ENCODE data around the gene ACSF3.

ACSF3 gene

GRCh38 chr16:89178453-89179147 lies 84.9 kb downstream of the ACSF3 start:
- Histone ChIP-seq H3K4me3 (ENCODE audit: low read depth, low read length) (no peak overlapping the region), H3K9me3 (ENCODE audit: control insufficient read depth, insufficient read depth, low read depth, low read length) (no peaks in the 10 kb centered on the region), H3K4me1 (ENCODE audit: control insufficient read depth, insufficient read depth, low read length) (no peaks in the 10 kb centered on the region), H3K36me3 (ENCODE audit: control insufficient read depth in 2 of 2, insufficient read depth in 1 of 2, low read length in 2 of 2) (no peaks in the 10 kb centered on the region), H3K27ac (ENCODE audit: extremely low read depth, low read depth, low read length) (no peak overlapping the region)
- CTCF ChIA-PET: interaction anchor here (0.6 kb wide), 1 partner anchor 231 kb away, joined by 3 read pairs; no protein-coding TSS in a partner anchor
- TF ChIP-seq ZNF341 (tag by site-specific recombination; IDR thresholded peaks at IDR 0.05; ENCODE audit: low read depth) (no peak), ZIC2 (tag by site-specific recombination; IDR thresholded peaks at IDR 0.05) (peak; percentile 57; the same call in 1 of the 2 replicates)
- POLR2A ChIA-PET: no interaction called here

GRCh38 chr16:89179148-89179484 lies 85.5 kb downstream of the ACSF3 start:
- no peak overlapping the region for H3K27ac ChIP-seq (ENCODE audit: extremely low read depth, low read depth, low read length)
- ChIA-PET CTCF (no interaction called here), POLR2A (no interaction called here)
- no peaks in the 10 kb centered on the region for H3K9me3 ChIP-seq (ENCODE audit: control insufficient read depth, insufficient read depth, low read depth, low read length)
- H3K36me3 ChIP-seq (ENCODE audit: control insufficient read depth in 2 of 2, insufficient read depth in 1 of 2, low read length in 2 of 2): no peaks in the 10 kb centered on the region
- no peak for TF ChIP-seq ZBTB17 (tag by site-specific recombination; IDR thresholded peaks at IDR 0.05)
- TF ChIP-seq ZNF394 (tag by site-specific recombination; IDR thresholded peaks at IDR 0.05; ENCODE audit: borderline replicate concordance): no peak
- 0 out of 2 replicates have a peak, but pooled peaks have one; percentile 18 for TF ChIP-seq ZFHX2 (tag by site-specific recombination; conservative IDR thresholded peaks at IDR 0.05)
- TF ChIP-seq ZNF221 (tag by site-specific recombination; IDR thresholded peaks at IDR 0.05; ENCODE audit: borderline replicate concordance): no peak
- TF ChIP-seq ZNF280D (tag by site-specific recombination; IDR thresholded peaks at IDR 0.05): no peak
- TF ChIP-seq EGR2 (tag by site-specific recombination; IDR thresholded peaks at IDR 0.05; ENCODE audit: low read depth): 0 out of 2 replicates have a peak, but pooled peaks have one; percentile 6
- H3K4me3 ChIP-seq (ENCODE audit: low read depth, low read length): no peak overlapping the region
- no peaks in the 10 kb centered on the region for H3K4me1 ChIP-seq (ENCODE audit: control insufficient read depth, insufficient read depth, low read length)

- no peak for TF ChIP-seq SETDB1 (IDR thresholded peaks at IDR 0.05; ENCODE audit: insufficient read length, low read length)
- TF ChIP-seq ZNF426 (tag by site-specific recombination; IDR thresholded peaks at IDR 0.05): no peak
- TF ChIP-seq ZNF518A (tag by site-specific recombination; conservative IDR thresholded peaks at IDR 0.05; ENCODE audit: low read depth): no peak
- no peak for TF ChIP-seq ZNF561 (tag by site-specific recombination; IDR thresholded peaks at IDR 0.05; ENCODE audit: borderline replicate concordance)
- TF ChIP-seq ZNF23 (tag by site-specific recombination; IDR thresholded peaks at IDR 0.05; ENCODE audit: borderline replicate concordance): no peak
- no peak for TF ChIP-seq ZNF585B (tag by site-specific recombination; IDR thresholded peaks at IDR 0.05)
- TF ChIP-seq ZNF157 (tag by site-specific recombination; IDR thresholded peaks at IDR 0.05): no peak
- no peak for TF ChIP-seq ZNF248 (tag by site-specific recombination; IDR thresholded peaks at IDR 0.05)
- no peak for TF ChIP-seq ZNF623 (tag by site-specific recombination; IDR thresholded peaks at IDR 0.05)
- Histone ChIP-seq H3K4me3 (ENCODE audit: low read depth, low read length) (no peak overlapping the region), H3K4me1 (ENCODE audit: control insufficient read depth, insufficient read depth, low read length) (no peaks in the 10 kb centered on the region), H3K27ac (ENCODE audit: extremely low read depth, low read depth, low read length) (no peak overlapping the region), H3K36me3 (ENCODE audit: control insufficient read depth in 2 of 2, insufficient read depth in 1 of 2, low read length in 2 of 2) (no peaks in the 10 kb centered on the region), H3K9me3 (ENCODE audit: control insufficient read depth, insufficient read depth, low read depth, low read length) (no peaks in the 10 kb centered on the region)
- ChIA-PET POLR2A (no interaction called here), CTCF (no interaction called here)
These were observed 86.1 kb downstream of the ACSF3 start for GRCh38 chr16:89179656-89180315.
